Fibroblast of lung (primary cell): Measurements from ENCODE around the gene POLR3G. TPM values are rescaled to one million over a fixed set of nuclear protein-coding genes. Genes with fewer than 3 reads are reported as not detected.

Experiments used
- DNase-seq, 2 donors: peaks; one replicate each; pipeline versions ENCODE4 v3.0.0 to v3.0.0-alpha.2; 2010; ENCODE audit warnings: low read depth in 2 of 2
- H2AFZ ChIP-seq: 2 replicates; pipeline ENCODE4 v1.5.1; 2012; ENCODE audit warnings: low read length, control low read depth, inconsistent platforms
- H3K27ac ChIP-seq: 2 replicates; pipeline ENCODE4 v1.5.1; 2011; ENCODE audit warnings: low read length, control low read depth; ENCODE audit not compliant: insufficient read depth
- H3K27me3 ChIP-seq: 2 replicates; pipeline ENCODE4 v1.5.1; 2011; ENCODE audit warnings: mild to moderate bottlenecking, low read length; ENCODE audit not compliant: control insufficient read depth, insufficient read depth
- H3K36me3 ChIP-seq: 2 replicates; pipeline ENCODE4 v1.5.1; 2011; ENCODE audit warnings: low read length; ENCODE audit not compliant: control insufficient read depth, insufficient read depth
- H3K4me1 ChIP-seq: 2 replicates; pipeline ENCODE4 v1.5.1; 2011; ENCODE audit warnings: low read length; ENCODE audit not compliant: control insufficient read depth, insufficient read depth; ENCODE audit errors: extremely low read depth
- H3K4me2 ChIP-seq: 2 replicates; pipeline ENCODE4 v1.5.1; 2011; ENCODE audit warnings: low read length, control low read depth; ENCODE audit not compliant: insufficient read depth; ENCODE audit errors: extremely low read depth
- H3K4me3 ChIP-seq, 4 experiments: fragments of 200-600 bp in 1 of 4; sonication (generic) in 1 of 4; replicated peaks in 1 of 4; 2 replicates each; pipeline ENCODE4 v1.5.1; 2011 to 2016; ENCODE audit warnings: low read length in 4 of 4, low read depth in 3 of 4, mild to moderate bottlenecking in 3 of 4, control low read depth in 2 of 4, inconsistent platforms in 1 of 4, mixed read lengths in 1 of 4; ENCODE audit not compliant: insufficient read depth in 1 of 4; ENCODE audit errors: control extremely low read depth in 1 of 4
- H3K79me2 ChIP-seq: 2 replicates; pipeline ENCODE4 v1.5.1; 2012; ENCODE audit warnings: mild to moderate bottlenecking, low read length, inconsistent platforms; ENCODE audit not compliant: control insufficient read depth, insufficient read depth
- H3K9ac ChIP-seq: 2 replicates; pipeline ENCODE4 v1.5.1; 2011; ENCODE audit warnings: mild to moderate bottlenecking, low read length, control low read depth; ENCODE audit not compliant: insufficient read depth
- H3K9me3 ChIP-seq: 2 replicates; pipeline ENCODE4 v1.5.1; 2012; ENCODE audit warnings: low read depth, low read length; ENCODE audit not compliant: control insufficient read depth, insufficient read depth
- H4K20me1 ChIP-seq: 2 replicates; pipeline ENCODE4 v1.5.1; 2011; ENCODE audit warnings: low read length; ENCODE audit not compliant: control insufficient read depth, insufficient read depth; ENCODE audit errors: extremely low read depth
- CTCF ChIP-seq, 2 donors: IDR thresholded peaks in 1 of 2; conservative IDR thresholded peaks in 1 of 2; 1 replicate in 1 of 2; 2 replicates in 1 of 2; pipeline ENCODE4 v1.5.1; 2011 to 2012; ENCODE audit warnings: low read length in 2 of 2, control low read depth in 1 of 2, inconsistent platforms in 1 of 2, low read depth in 1 of 2, mild to moderate bottlenecking in 1 of 2
- EZH2 ChIP-seq: IDR thresholded peaks from 2 replicates; pipeline ENCODE4 v1.5.1; 2012; ENCODE audit warnings: low read length, control low read depth, mild to moderate bottlenecking; ENCODE audit errors: missing control alignments
- polyA plus RNA-seq, 2 donors: library from polyadenylated mRNA; depleted of rRNA in 1 of 2; stranded (reverse) in 1 of 2; unstranded in 1 of 2; fragments of >200 nt; gene quantifications; 2 replicates each; pipeline ENCODE4 v1.2.1, GENCODE V29; 2011 to 2012; ENCODE audit warnings: missing spikeins in 1 of 2
- total RNA-seq: library from RNA; depleted of rRNA; stranded (reverse); fragments of >200 nt; gene quantifications from 2 replicates; pipeline ENCODE4 v1.2.1, GENCODE V29; 2014

The POLR3G gene
- total and polyA plus RNA-seq, 2 donors (not counting 1 experiment from before 2014, with no cell fraction given): 5.6 to 9.1 TPM

- TF ChIP-seq EZH2 (no peak), CTCF (conservative IDR thresholded peaks at IDR 0.05 in 1 of 2, IDR thresholded peaks at IDR 0.05 in 1 of 2; ENCODE audit: low read depth in 1 of 2, low read length in 2 of 2) (no peak)
- H3K36me3 ChIP-seq: no peaks in the 10 kb centered on the region
- no peaks in the 10 kb centered on the region for H3K27me3 ChIP-seq
- H3K9ac ChIP-seq: no peak overlapping the region
- no peak overlapping the region for H3K4me3 ChIP-seq
- H2AFZ ChIP-seq: no peak overlapping the region
- H4K20me1 ChIP-seq: no peaks in the 10 kb centered on the region
- no peak overlapping the region for H3K27ac ChIP-seq
- DNase-seq: no peak
- H3K79me2 ChIP-seq: no peaks in the 10 kb centered on the region
- H3K9me3 ChIP-seq: no peaks in the 10 kb centered on the region
- no peak overlapping the region for H3K4me2 ChIP-seq
- no peaks in the 10 kb centered on the region for H3K4me1 ChIP-seq
Observed at GRCh38 chr5:90461288-90461687, 13.4 kb upstream of the POLR3G start.

GRCh38 chr5:90472783-90473395, 1.8 kb upstream of the POLR3G start:
- H3K27me3 ChIP-seq: no peaks in the 10 kb centered on the region
- TF ChIP-seq CTCF (conservative IDR thresholded peaks at IDR 0.05 in 1 of 2, IDR thresholded peaks at IDR 0.05 in 1 of 2; ENCODE audit: low read depth in 1 of 2, low read length in 2 of 2): no peak
- no peak for TF ChIP-seq EZH2
- no peaks in the 10 kb centered on the region for H3K9me3 ChIP-seq
- H3K36me3 ChIP-seq: no peaks in the 10 kb centered on the region
- peak overlapping the region; percentile 77 to 90 (median 84) for H3K4me3 ChIP-seq
- no peaks in the 10 kb centered on the region for H4K20me1 ChIP-seq
- DNase-seq: peak in 1 of 2 donors; percentile 7
- H3K4me2 ChIP-seq: peak overlapping the region; percentile 94
- H3K4me1 ChIP-seq: no peaks in the 10 kb centered on the region
- peaks cover 9% of the 10 kb centered on the region for H3K79me2 ChIP-seq
- no peak overlapping the region for H3K27ac ChIP-seq
- no peak overlapping the region for H2AFZ ChIP-seq
- no peak overlapping the region for H3K9ac ChIP-seq

GRCh38 chr5:90473396-90474234, 1.0 kb upstream of the POLR3G start:
- no peaks in the 10 kb centered on the region for H3K27me3 ChIP-seq
- peak overlapping the region; percentile 66 for H3K9ac ChIP-seq
- H3K79me2 ChIP-seq: peaks cover 9% of the 10 kb centered on the region
- no peaks in the 10 kb centered on the region for H3K9me3 ChIP-seq
- H3K27ac ChIP-seq: peak overlapping the region; percentile 62
- no peaks in the 10 kb centered on the region for H3K4me1 ChIP-seq
- peak overlapping the region; percentile 94 for H3K4me2 ChIP-seq
- no peaks in the 10 kb centered on the region for H3K36me3 ChIP-seq
- H4K20me1 ChIP-seq: no peaks in the 10 kb centered on the region
- DNase-seq: peak; percentile 20 to 58
- peak overlapping the region; percentile 96 for H2AFZ ChIP-seq
- peak overlapping the region; percentile 77 to 90 (median 84) for H3K4me3 ChIP-seq
- TF ChIP-seq EZH2 (no peak), CTCF (conservative IDR thresholded peaks at IDR 0.05 in 1 of 2, IDR thresholded peaks at IDR 0.05 in 1 of 2; ENCODE audit: low read depth in 1 of 2, low read length in 2 of 2) (no peak)
